Umbilical cord (tissue), 2 donors: Measurements from ENCODE around the gene C2CD2. TPM values are rescaled to one million over a fixed set of nuclear protein-coding genes. Genes with fewer than 3 reads are reported as not detected.
"Not testable (repeated sequence)": the region's sequence is repeated elsewhere in the genome, so short reads cannot be mapped to it uniquely, and the experiment has no call there.

Experiments used
- DNase-seq: peaks from one replicate; pipeline ENCODE4 v3.0.0-alpha.2; 2015; ENCODE audit warnings: low spot score
- total RNA-seq: library from RNA; depleted of rRNA; stranded (reverse); fragments of >200 nt; gene quantifications from one replicate; pipeline ENCODE4 v1.2.3, GENCODE V29; 2014; ENCODE audit warnings: low replicate concordance; ENCODE audit not compliant: insufficient read depth

Gene C2CD2
- total RNA-seq, 1 donor from 2014 or later, result 12.5 TPM

GRCh38 chr21:41975391-41976272 lies 21.8 kb upstream of the C2CD2 start:
- DNase-seq, result no peak

- no peak for DNase-seq
These were observed 20.9 kb upstream of the C2CD2 start for GRCh38 chr21:41974752-41975053.

GRCh38 chr21:41973861-41974751 lies 20.3 kb upstream of the C2CD2 start:
- DNase-seq, result no peak

- DNase-seq, result no peak
These were observed 19.6 kb upstream of the C2CD2 start for GRCh38 chr21:41973427-41973831.

GRCh38 chr21:41972511-41973205 lies 18.8 kb upstream of the C2CD2 start:
- no peak for DNase-seq

DNA sequence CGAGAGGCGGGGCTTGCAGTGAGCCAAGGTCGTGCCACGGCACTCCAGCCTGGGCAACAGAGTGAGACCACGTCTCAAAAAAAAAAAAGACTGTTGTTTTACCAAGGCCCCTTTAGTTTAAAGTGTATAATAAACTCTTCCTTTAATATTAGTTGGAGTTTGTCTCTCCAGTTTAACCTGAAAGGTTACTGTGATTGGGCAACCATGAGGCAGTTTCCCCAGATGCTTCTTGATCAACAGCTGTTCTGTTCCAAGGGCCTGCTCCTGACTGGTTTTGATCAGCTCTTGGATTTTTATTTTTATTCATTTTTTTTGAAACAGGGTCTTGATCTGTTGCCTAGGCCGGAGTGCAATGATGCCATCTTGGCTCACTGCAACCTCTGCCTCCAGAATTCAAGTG lies 18.1 kb upstream of the C2CD2 start:
- DNase-seq, result no peak

- no peak for DNase-seq
These were observed 17.2 kb upstream of the C2CD2 start for GRCh38 chr21:41970751-41971653.

DNA sequence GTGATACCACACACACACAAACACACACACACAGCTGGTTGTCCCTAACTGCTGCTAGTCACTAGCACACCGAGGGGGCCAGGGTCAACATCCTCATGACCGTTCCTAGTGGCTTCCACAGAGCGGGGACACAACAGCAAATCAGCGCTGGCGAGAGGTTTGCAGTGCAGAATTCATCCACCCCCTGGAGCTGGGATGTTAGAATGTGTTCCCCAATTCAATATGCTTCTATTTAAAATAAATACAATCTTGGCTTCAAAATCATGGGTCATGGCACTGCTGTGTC lies 16.2 kb upstream of the C2CD2 start:
- DNase-seq, result no peak

DNA sequence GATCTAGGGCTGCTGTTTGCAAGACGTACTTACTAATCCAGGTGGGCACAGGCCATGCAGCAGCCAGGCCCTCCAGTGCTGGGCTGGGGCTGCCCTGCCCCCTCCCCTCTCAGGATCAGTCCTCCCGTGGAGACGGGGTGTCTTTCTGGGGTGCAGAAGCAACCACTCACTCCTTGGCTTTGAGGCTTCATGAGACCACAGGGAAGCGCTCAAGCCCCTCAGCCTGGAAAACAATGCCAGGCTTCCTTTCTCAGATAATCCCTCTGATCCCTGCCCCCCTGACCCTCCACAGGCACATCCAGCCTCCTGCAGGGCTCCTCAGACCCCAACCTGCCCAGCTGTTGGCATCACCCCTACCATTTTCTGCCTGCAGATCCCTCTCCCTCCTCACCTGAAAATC lies 13.9 kb upstream of the C2CD2 start:
- no peak for DNase-seq

GRCh38 chr21:41966872-41967621 lies 13.2 kb upstream of the C2CD2 start:
- no peak for DNase-seq

DNA sequence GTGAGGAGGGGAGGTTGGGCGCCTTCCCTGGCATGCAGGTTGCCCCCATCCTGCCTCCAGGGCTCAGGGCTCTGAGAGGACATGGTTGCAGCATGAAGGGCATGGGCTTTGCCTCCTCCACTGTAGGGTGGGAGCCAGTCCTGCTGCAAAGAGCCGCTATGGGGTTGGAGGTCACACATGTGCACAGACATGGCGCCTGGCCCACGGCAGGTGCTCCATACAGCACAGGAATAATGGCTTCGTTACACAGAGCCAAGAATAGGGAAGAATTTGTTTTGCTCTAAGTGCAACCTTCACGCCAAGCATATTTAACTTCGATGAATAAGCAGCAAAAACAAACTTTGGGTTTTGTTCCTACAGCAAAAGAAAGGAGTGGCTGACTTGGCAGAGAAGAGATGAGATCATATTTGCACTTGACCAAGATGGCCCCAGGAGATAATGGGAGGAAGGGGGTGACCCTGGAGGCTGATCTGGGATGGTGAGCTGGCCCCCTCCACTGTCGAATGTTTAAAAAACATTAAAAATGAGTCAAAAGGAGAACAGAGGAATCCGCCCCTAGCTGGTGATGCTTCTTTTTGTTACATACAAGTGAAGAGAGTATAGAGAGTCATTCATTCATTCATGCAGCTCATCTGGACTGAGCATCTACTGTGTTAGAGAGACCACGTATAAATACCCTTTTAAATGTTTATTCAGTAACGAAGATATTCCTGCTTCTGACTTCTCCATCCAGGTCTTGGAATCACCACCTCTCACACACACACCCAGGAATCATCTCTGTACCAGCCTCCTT lies 12.4 kb upstream of the C2CD2 start:
- no peak for DNase-seq

DNA sequence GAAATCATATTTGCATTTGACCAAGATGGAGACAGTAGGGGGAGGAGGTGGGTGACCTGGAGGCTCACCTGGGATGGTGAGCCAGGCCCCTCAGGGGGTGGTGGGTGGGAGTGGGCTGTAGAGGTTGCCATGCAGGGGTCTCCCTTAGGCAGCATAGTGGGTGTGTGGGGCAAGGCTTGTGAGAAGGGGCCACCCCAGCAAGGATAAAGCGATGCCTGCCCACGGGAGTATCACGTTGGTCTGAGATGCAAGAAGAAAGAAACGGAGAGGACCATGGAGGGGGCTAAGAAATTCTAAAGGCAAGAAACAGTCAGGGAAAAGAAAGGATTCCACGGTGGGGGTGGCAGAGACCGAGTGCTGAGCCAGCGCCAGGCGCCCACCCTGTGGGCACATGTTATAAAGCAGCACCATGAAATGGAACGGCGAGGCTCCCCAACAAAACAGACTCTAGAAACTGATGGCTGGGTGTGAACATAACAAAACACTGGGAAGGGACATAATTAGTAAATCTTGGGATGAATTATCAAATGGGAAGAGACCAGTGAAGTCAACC lies 11.7 kb upstream of the C2CD2 start:
- no peak for DNase-seq

DNA sequence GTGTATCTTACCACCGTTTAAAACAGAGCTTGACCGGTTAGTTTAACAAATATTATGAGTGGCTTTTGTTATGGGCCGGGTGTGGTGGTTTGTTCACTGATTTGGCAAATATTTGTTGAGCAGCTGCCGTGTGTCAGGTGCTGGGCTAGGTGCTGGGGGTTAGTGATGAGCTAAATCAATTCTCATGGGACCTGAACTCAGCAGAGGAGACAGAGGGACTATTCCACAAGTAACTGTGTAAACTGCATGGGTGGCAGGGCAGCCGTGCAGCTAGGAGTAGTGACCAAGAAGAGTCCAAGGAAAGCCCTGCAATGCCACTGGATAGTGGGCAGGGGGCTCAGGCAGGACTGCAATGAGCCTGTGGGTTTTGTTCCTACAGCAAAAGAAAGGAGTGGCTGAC lies 11.2 kb upstream of the C2CD2 start:
- DNase-seq, result no peak

- DNase-seq, result no peak
These were observed 10.4 kb upstream of the C2CD2 start for GRCh38 chr21:41964171-41964570.

GRCh38 chr21:41962425-41962966 lies 8.7 kb upstream of the C2CD2 start:
- no peak for DNase-seq

DNA sequence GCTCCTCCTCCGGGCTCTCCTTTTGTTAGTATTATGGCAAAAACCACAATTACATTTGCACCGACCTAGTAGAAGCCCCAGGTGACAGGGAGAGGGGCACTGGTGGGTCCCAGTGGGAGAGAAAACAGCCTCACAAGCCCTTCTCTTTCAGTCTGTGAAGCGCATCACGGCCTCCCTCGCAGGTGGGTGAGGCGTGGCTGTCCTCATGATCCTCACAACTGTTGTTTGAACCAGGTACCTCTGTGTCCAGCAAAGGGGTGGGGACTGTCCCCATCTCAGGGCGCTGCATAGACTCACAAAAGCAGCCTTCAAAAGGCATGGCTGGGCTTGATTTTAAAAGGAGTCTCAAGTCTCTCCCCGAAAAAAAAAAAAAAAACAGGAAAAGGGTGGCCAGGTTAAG lies 7.9 kb upstream of the C2CD2 start:
- DNase-seq, result no peak

DNA sequence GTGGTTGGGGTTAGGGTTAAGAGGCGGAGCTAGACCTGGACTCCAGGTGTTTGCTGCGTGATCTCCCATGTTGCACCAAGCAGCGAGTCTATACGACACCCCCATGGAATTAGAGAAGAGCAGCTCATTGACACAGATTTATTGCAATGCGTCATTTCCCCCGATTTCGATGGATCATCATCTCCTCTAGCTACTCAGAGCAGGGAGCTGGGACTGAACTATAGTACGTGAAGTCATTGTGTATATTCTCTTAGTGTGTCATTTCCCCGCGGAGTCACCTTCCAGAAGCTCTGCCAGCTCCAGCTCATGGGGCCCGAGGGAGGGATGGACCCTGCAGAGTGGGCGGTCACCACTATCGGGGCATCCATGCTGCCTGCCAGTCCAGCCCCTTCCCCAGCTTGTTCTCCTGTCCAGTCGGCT lies 7.5 kb upstream of the C2CD2 start:
- no peak for DNase-seq

DNA sequence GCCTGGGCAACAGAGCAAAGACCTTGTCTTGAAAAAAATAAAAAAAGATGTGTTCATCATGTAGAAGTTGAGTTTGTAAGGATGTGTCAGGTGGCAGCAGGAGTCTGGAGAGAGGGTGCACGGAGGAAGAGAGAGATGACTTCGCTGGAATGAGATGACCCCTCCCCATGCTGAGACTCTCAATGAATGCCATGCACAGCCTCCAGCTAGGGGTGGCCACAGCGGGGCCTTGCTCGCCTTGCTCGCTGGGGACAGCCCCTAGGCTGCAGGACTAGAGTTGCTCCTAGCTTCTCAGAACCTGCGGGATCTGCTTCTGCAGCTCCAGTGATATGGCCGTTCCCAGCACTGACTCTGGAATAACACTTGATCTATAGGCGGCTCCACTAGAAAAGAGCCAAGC lies 6.6 kb upstream of the C2CD2 start:
- no peak for DNase-seq

DNA sequence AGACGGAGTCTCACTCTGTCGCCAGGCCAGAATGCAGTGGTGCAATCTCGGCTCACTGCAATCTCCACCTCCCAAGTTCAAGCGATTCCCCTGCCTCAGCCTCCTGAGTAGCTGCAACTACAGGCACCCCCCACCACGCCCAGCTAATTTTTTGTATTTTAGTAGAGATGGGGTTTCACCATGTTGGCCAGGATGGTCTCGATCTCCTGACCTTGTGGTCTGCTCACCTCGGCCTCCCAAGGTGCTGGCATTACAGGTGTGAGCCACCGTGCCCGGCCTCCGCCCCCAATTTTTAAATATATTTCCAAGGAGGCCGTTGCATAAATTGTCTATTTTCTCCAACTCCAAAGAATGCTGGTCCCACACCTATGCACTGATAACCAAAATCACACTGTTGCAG lies 5.9 kb upstream of the C2CD2 start:
- DNase-seq, result not testable (repeated sequence)
